NCI-H774 (cell line): ENCODE measurements around the gene RIMS4.

Experiments
- DNase-seq: peaks from one replicate; lab custom pipeline; 2025; lab: John Stamatoyannopoulos, UW

RIMS4 gene

DNA sequence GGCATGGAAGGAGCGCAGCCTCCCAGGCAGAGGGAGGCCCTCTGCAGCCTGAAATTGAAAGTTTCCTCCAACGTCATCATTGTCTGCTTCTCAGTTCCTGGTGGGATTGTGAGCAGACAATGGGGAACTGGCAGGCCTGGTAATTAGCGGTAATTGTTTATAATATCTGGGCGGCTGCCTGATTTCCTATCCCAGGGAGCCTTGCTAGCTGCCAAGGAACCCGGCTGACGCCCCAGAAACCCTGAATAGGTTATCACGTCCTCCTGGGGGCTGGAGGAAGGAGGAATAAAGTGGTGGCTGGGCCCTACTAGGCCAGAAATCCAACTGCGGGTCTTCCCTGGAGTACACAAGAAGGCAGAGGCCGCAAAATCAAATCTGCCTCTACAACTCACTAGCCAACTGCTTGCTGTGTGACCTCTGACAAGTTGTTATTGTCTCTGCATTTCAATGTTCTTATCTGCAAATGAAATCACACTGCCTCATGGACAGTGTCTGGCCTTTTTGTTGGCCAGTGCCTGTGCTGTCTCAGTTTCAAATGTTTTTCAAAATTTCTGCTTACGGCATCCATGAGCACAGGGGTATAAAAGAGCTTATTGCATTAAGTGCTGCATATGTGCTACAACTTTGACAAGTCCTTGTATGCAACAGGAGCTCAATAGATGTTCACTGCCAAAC is 47.7 kb downstream of the RIMS4 start:
- DNase-seq: no peak

DNA sequence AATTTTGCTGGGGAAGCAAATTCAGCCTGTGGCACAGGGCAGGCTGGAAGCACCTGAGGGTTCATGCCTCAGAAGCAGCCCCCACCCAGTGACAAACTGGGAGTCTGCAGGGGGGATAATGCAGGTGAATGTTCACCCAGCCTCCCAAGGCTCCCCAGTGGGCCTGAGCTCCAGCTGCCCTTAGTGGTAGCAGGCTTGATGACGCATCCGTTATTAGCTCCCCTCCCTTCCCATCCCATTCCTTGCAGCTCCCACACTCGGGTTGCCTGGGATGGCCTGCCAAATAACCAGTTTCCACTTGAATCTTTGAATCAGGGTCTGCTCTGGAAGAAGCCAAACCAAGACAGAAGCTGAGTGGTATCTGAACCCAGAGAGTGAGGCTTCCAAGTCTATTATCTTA is 48.9 kb downstream of the RIMS4 start:
- no peak for DNase-seq

DNA sequence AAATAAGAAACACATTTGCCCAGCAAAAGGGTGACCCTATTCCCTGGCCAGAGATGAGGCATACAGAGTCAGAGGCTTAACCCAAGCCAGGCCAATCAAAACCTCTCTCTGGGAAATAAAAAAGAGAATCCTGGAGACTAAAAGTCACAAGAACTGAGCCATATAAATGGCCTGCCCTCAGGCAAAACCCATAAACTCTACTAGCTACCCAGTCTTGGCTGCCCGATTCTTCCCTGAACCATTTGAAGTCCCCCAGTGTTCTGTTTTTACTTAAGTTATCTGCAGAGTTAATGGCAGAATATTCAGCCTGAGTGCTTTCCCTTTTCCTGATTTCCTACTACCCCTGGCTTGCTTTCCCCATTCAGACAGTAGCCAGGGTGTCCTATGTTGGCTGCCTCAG is 50.8 kb downstream of the RIMS4 start:
- DNase-seq: no peak

- no peak for DNase-seq
These were observed 51.9 kb downstream of the RIMS4 start for GRCh38 chr20:44758247-44759101.

DNA sequence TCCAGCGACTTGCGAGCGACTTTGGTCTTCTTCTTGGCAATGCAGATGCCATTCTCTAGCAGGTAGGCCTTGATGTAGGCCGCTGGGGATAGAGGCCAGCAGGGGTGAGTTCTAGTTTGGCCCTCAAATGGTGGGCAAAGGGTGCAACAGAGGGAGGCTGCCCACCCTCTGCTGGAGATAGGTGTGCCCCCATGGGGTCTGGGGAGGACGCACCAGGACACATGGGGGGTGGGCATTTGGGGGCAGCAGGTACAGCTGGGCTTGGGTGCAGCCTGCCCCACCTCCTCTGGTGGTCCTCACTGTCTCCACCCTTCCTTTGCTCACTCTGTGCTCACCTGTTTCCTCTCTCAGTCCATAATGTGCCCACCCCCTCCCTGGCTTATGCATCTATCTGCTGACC is 53.4 kb downstream of the RIMS4 start:
- DNase-seq: no peak

DNA sequence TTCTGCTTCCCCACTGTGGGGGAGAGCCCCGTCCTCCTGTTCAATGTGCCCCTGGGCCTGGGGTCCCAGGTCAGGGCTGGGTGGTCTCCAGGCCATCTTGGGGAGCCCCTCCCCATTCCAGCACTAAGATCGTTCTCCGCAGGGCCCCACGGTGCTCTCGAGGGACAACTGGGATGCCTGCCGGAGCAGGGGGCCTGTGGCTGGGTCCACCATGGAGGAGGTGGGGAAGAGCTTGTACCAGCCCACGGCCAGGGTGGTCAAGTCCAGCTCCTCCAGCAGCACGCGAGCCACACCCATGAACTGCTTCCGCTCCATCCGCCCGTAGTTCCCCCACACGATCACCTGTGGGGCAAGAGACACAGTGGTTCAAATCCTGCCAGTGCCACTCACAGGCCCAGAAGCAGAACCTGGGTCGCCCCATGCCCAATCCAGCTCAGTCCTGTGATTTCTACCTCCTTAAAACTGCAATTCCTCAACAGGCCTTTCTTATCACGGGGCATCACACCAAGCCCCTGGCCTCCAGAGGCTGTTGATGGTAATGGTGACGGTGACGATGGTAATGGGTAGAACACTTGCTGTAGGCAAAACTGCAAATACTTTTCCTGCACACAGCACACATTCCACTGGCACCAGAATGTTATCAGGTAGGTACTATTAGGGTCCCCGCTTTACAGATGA is 54.2 kb downstream of the RIMS4 start:
- DNase-seq: no peak

DNA sequence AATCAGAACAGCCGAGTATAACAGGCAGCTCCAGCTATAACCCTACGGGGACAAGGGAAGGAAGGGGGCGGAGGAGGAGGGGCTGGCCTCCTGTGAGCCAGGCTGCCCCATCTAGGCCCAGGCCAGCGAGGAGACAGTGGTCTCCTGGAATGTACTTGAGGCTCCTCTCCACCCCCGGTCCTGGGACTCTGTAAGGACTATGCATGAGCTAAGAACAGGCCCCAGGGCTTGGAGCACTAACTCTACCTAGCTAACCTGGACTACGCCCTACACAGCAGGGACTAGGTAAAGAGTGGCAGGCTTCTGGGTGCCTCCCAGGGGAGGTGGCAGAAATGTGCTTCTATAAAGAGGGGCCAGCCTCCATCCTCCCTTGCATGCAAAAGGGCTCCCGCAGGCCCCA is 55.8 kb downstream of the RIMS4 start:
- no peak for DNase-seq

DNA sequence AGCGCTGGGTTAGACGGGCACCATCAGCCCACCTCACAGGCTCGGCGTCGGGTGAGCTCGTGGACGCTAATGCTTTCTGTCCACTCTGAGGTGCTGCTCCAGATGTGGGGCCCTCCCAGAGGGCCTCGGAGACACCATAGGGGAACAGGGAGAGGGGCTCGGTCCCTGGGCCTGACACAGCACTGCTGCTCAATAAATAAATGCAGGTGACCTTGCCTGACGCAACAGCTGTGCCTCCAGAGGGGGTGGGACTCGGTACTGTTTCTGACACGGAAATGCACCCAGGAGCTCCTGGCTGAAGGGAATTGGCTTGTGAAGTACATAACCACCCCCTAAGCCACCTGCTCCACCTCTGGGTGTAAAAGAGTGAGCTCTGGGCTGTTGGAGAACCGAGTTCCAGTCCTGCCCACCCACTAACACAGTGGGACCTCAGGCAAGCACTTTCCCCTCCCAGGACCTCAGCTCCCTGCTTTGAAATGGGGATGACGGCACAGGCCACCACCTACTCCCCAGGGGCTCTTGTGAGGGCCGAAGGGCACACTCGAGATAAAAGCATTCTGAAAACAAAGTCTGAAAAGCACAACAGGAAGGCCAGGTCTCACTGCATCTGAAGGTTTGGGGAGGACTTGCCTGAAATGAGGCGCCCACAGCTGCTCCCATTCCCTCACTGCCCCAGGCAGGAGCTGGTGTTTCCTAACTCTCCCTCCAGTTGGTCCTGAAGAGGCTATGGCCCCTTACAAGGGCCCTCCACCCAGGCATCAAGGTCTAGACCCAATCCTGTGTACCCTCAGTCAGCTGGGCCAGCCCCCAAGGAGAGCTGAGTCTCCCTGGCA is 58.0 kb downstream of the RIMS4 start:
- DNase-seq: no peak

GRCh38 chr20:44750081-44750805 is 60.1 kb downstream of the RIMS4 start:
- DNase-seq: no peak

GRCh38 chr20:44748005-44748370 is 62.4 kb downstream of the RIMS4 start:
- DNase-seq: no peak

DNA sequence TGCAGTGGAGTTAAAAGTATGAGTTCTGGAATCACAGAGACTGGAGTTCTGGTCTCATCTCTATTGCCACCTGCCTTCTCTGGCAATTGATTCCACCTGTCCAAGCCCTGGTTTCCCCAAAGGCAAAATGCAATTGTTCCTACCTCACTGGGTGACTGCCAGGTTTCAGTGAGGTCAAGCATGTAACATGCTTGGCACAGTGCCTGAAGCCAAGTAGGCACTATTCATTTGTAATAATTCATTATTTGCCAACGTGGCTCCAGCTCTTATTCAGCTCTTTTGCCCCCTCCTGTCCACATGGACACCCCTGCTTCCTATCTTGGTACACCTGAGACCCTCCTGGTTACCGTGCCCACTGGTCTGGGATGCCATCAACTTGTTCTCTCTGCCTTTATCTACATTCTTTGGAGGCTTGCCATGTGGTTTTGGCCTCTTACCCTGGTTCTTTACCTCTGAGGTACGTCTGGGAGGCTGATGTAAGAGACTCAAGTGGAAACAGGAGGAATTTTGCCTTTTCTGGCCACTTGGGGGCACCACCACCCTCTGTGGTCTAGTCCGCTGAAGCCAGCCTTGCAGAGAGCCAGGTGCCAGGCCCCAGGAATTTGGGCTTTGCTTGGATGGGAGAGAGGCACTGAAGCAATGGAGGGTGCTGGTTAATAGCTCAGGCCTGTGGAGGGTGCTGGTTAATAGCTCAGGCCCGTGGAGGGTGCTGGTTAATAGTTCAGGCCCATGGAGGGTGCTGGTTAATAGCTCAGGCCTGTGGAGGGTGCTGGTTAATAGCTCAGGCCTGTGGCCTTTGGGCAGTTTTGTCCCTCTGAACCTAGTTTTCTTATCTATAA is 63.0 kb downstream of the RIMS4 start:
- DNase-seq: peak; percentile 87

GRCh38 chr20:44746367-44747165 is 63.8 kb downstream of the RIMS4 start:
- DNase-seq: peak; percentile 80

DNA sequence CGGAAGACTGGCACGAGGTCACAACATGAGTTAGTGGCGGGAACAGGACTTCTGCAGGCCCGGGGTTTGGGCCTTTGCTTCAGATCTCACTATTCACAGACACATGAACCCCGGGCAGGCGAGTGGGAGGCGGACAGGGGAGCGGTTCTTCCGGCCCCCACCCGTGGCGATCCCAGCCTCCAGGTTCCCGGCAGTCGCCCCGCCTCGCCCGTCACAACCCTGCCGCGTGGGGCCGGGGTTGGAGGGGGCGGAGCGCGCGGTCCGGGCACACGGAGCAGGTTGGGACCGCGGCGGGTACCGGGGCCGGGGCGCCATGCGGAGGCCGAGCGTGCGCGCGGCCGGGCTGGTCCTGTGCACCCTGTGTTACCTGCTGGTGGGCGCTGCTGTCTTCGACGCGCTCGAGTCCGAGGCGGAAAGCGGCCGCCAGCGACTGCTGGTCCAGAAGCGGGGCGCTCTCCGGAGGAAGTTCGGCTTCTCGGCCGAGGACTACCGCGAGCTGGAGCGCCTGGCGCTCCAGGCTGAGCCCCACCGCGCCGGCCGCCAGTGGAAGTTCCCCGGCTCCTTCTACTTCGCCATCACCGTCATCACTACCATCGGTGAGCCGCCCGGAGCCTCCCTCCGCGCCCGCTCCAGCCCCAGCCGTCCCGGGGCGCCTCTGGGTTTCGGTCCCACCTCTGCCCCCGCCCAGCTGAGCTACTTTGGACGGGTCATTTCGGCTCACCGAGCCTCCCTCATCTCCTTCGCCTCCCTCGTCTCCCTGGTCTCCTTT is 64.6 kb downstream of the RIMS4 start, which contains the start of gene KCNK15:
TSS of gene KCNK15 (plus strand) at position 268 of the 769 bp plus-strand sequence. CDS start at position 314, 46 bp downstream.
- no peak for DNase-seq

DNA sequence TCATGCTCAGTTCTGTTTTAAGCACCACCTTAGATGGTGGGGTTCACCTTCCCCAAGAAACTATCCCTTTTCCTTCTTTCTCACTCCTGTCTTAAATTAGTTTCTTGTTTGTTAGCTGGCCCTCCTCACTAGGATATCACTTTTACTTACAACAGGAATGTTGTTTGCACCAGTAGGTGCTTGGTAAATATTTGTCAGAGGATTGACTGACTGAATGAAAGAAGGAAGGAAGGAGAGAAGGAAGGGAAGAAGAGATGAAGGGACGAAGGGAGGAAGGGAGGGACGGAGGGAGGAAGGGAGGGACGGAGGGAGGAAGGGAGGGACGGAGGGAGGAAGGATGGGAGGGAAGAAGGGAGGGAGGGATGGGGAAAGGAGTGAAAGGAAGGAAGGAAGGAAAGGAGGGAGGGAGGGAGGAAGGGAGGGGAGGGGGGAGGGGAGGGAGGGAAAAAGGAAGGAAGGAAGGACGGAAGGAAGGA is 65.2 kb downstream of the RIMS4 start:
- no peak for DNase-seq

DNA sequence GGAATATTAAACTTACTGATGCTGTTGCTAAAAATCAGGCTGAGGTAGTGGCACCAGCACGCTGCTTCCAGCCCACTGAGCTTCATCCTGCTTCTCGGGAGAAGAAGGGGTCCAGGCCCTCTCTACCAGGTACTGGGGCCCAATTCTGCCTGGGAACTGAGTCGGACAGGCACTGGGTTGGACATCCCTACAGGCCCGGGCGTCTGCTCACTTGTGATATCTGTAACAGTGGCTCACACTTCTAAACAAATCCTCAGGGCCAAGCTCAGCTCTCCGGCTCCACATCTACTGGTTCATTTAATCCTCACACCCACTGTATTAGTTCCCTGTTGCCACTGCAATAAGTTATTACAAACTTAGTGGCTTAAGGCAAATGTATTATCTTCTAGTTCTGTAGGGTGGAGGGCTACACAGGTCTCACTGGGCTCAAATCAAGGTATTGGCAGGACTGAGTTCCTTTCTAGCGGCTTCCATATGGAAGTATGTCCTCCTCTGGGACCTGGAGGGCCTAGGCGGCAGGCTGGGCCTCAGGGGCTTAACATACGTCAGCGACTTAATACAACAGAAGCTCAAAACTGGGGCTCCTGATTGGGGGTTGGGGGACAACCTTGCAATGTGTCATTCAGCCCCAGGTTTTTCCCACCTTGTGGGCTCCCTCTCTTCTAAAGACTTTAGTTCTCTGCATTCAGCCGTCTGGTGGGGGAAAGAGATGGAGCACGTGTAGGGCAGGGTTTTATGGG is 66.3 kb downstream of the RIMS4 start:
- no peak for DNase-seq

GRCh38 chr20:44743080-44743701 is 67.2 kb downstream of the RIMS4 start:
- DNase-seq: no peak

DNA sequence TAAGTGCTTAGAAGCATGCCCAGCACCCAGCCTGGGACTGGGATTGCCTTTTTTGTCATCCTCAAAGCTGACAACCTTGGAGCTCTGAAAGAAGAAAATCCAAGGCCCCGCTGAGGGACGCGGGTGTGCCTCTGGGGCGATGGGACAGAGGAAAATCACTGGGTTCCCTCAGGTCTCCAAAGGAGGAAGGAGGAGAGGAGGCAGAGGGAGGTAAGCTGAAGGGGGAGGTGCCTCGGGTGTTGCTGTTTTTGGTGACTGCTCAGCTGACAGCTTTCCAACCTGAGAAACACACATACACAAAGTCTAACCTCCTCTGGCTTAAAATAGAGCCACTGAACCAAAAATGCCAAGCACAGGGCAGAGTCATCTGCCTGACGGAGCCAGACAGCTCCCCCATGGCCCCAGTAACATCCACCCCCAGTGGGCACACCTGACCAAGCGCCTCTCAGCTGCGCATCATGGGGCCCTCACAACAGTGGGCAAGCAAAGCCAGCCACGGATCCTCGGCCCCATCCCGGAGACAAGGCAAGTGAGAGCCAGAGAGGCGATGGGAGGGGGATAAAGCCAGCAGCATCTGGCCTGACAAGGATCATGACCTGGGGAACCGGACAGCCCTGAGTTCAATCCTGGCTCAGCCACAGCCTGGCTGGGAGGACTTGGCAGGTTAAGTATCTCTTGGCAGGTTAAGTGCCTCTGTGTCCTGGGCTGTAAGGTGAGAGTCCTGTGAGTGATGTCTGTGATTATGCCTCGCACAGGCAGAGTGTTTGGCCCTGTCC is 67.9 kb downstream of the RIMS4 start:
- no peak for DNase-seq
